ENCODE data around the gene UAP1.
"Not testable (repeated sequence)": the region's sequence is repeated elsewhere in the genome, so short reads cannot be mapped to it uniquely, and the experiment has no call there.

The UAP1 gene

GRCh38 chr1:162566870-162567269 is 5.3 kb downstream of the UAP1 start:
- DNase-seq = no peak

GRCh38 chr1:162568802-162569201 is 7.3 kb downstream of the UAP1 start:
- DNase-seq = no peak

GRCh38 chr1:162570718-162571117 is 9.2 kb downstream of the UAP1 start:
- no peak for DNase-seq

GRCh38 chr1:162571121-162571520 is 9.6 kb downstream of the UAP1 start:
- not testable (repeated sequence) for DNase-seq

- DNase-seq = peak; percentile 74
Observed at GRCh38 chr1:162571696-162572095, 10.2 kb downstream of the UAP1 start.

GRCh38 chr1:162573136-162573535 is 11.6 kb downstream of the UAP1 start:
- no peak for DNase-seq

- DNase-seq = no peak
Observed at GRCh38 chr1:162578071-162578700, 16.7 kb downstream of the UAP1 start.

GRCh38 chr1:162578936-162579335 is 17.4 kb downstream of the UAP1 start:
- no peak for DNase-seq

GRCh38 chr1:162580308-162580707 is 18.8 kb downstream of the UAP1 start:
- no peak for DNase-seq

GRCh38 chr1:162582901-162583300 is 21.4 kb downstream of the UAP1 start:
- DNase-seq = not testable (repeated sequence)

GRCh38 chr1:162585101-162585500 is 23.6 kb downstream of the UAP1 start:
- not testable (repeated sequence) for DNase-seq

- DNase-seq = peak; percentile 60
Observed at GRCh38 chr1:162587347-162587746, 25.8 kb downstream of the UAP1 start.

- no peak for DNase-seq
Observed at GRCh38 chr1:162587761-162588260, 26.3 kb downstream of the UAP1 start.

GRCh38 chr1:162590101-162590500 is 28.6 kb downstream of the UAP1 start:
- DNase-seq = no peak

- DNase-seq = no peak
Observed at GRCh38 chr1:162590686-162591085, 29.2 kb downstream of the UAP1 start.

- no peak for DNase-seq
Observed at GRCh38 chr1:162596514-162597170, 35.1 kb downstream of the UAP1 start.

GRCh38 chr1:162599451-162599850 is 37.9 kb downstream of the UAP1 start:
- DNase-seq = no peak

- DNase-seq = not testable (repeated sequence)
Observed at GRCh38 chr1:162603117-162603516, 41.6 kb downstream of the UAP1 start.

- DNase-seq = no peak
Observed at GRCh38 chr1:162605225-162605927, 43.9 kb downstream of the UAP1 start.

GRCh38 chr1:162609306-162609705 is 47.8 kb downstream of the UAP1 start:
- no peak for DNase-seq

GRCh38 chr1:162612606-162613400 is 51.3 kb downstream of the UAP1 start:
- DNase-seq = no peak

GRCh38 chr1:162616848-162617247 is 55.3 kb downstream of the UAP1 start:
- no peak for DNase-seq

GRCh38 chr1:162617513-162617912 is 56.0 kb downstream of the UAP1 start:
- DNase-seq = no peak

Data from NCI-H774 (cell line).